CD4-positive, alpha-beta T cell (primary cell): ENCODE data around the gene REN. TPM values are rescaled to one million over a fixed set of nuclear protein-coding genes. Genes with fewer than 3 reads are reported as not detected.

Source experiments
- ATAC-seq: fragments of 200-7000 bp; cut with Tn5 transposase; one replicate; pipeline ENCODE4 v1.10.0; 2022; ENCODE audit warnings: mild to moderate bottlenecking; ENCODE audit not compliant: poor library complexity
- CTCF ChIA-PET: fragments of 350-600 bp; sonication (Branson Sonifier 250); formaldehyde crosslinking; loops from one replicate; lab custom pipeline; 2021; ENCODE audit warnings: antibody characterized with exemption, inconsistent platforms; lab: Charles Lee
- POLR2A ChIA-PET: fragments of 350-600 bp; sonication (Branson Sonifier 250); formaldehyde crosslinking; loops from one replicate; lab custom pipeline; 2021; ENCODE audit warnings: antibody characterized with exemption, inconsistent platforms; lab: Charles Lee
- DNase-seq, 14 experiments: peaks; one replicate each; pipeline ENCODE4 v3.0.0-alpha.2; 2013 to 2020; ENCODE audit warnings: mixed read lengths in 2 of 14
- H3K27ac ChIP-seq, 2 donors: one replicate each; pipeline versions ENCODE4 v1.5.1 to v1.7.0; 2013; ENCODE audit warnings: low read length in 2 of 2, low read depth in 1 of 2, mild to moderate bottlenecking in 1 of 2
- H3K27me3 ChIP-seq, 2 experiments: 1 replicate in 1 of 2; 2 replicates in 1 of 2; pipeline versions ENCODE4 v1.6.1 to v1.7.0; 2013; ENCODE audit warnings: low read length in 2 of 2, control low read depth in 1 of 2, mild to moderate bottlenecking in 1 of 2, moderate library complexity in 1 of 2; ENCODE audit not compliant: insufficient read depth in 2 of 2, control insufficient read depth in 1 of 2
- H3K36me3 ChIP-seq: one replicate; pipeline ENCODE4 v1.6.1; 2013; ENCODE audit warnings: low read length, control low read depth; ENCODE audit not compliant: insufficient read depth
- H3K4me1 ChIP-seq: one replicate; pipeline ENCODE4 v1.6.1; 2013; ENCODE audit warnings: low read length, control low read depth; ENCODE audit not compliant: insufficient read depth
- H3K4me3 ChIP-seq: one replicate; pipeline ENCODE4 v1.5.1; 2013; ENCODE audit warnings: mild to moderate bottlenecking, low read length, moderate library complexity
- H3K9me3 ChIP-seq, 2 experiments: 1 replicate in 1 of 2; 2 replicates in 1 of 2; pipeline versions ENCODE4 v1.6.1 to v1.7.0; 2013; ENCODE audit warnings: low read length in 2 of 2, mild to moderate bottlenecking in 2 of 2, control low read depth in 1 of 2, moderate library complexity in 1 of 2; ENCODE audit not compliant: control insufficient read depth in 1 of 2, insufficient read depth in 1 of 2
- H3K27ac Mint-ChIP-seq: one replicate; pipeline ENCODE4 v1.8.0; 2020; ENCODE audit warnings: mixed read lengths
- H3K27me3 Mint-ChIP-seq: one replicate; pipeline ENCODE4 v1.8.0; 2021; ENCODE audit warnings: mixed read lengths
- H3K36me3 Mint-ChIP-seq: one replicate; pipeline ENCODE4 v1.8.0; 2021; ENCODE audit warnings: low read depth, mixed read lengths
- H3K4me1 Mint-ChIP-seq: one replicate; pipeline ENCODE4 v1.8.0; 2021; ENCODE audit warnings: low read depth, mixed read lengths
- H3K4me3 Mint-ChIP-seq: one replicate; pipeline ENCODE4 v1.8.0; 2020; ENCODE audit warnings: mild to moderate bottlenecking, mixed read lengths
- H3K9me3 Mint-ChIP-seq: one replicate; pipeline ENCODE4 v1.8.0; 2020; ENCODE audit warnings: mixed read lengths
- intact Hi-C, 2 experiments: fragments of 100-400 bp; cut with DNase I in 1 of 2; cut with micrococcal nuclease in 1 of 2; formaldehyde crosslinking; loops; one replicate each; pipeline versions ENCODE4 v1.15.1 to v1.9.0; 2023 to 2025; cut with DNase I, micrococcal nuclease
- total RNA-seq, 174 experiments: library from RNA in 2 of 174; stranded (reverse) in 2 of 174; gene quantifications; one replicate each; pipeline ENCODE4 v1.2.3 and lab custom pipeline; 2021 to 2026
- TF ChIP-seq, protein P1 (sequence below): fragments of 200-600 bp; IDR thresholded peaks from one replicate; pipeline ENCODE4 v1.8.0; 2022; ENCODE audit warnings: antibody characterized with exemption, mild to moderate bottlenecking

The REN gene
- total RNA-seq, 2 experiments from 2014 or later, result not detected

- CTCF ChIA-PET, result no interaction called here
- ATAC-seq (no peak), DNase-seq (no peak)
- H3K4me1 Mint-ChIP-seq, result peaks cover 18% of the 10 kb centered on the region
- no peak overlapping the region for H3K4me3 ChIP-seq
- POLR2A ChIA-PET, result interaction anchor here (0.9 kb wide), 1 partner anchor 580 kb away, joined by 3 read pairs; no protein-coding TSS in a partner anchor
- peaks cover 7% of the 10 kb centered on the region for H3K4me1 ChIP-seq
- no peaks in the 10 kb centered on the region for H3K9me3 ChIP-seq
- no peak overlapping the region for H3K27ac ChIP-seq
- H3K9me3 Mint-ChIP-seq, result no peaks in the 10 kb centered on the region
- TF ChIP-seq, protein P1, sequence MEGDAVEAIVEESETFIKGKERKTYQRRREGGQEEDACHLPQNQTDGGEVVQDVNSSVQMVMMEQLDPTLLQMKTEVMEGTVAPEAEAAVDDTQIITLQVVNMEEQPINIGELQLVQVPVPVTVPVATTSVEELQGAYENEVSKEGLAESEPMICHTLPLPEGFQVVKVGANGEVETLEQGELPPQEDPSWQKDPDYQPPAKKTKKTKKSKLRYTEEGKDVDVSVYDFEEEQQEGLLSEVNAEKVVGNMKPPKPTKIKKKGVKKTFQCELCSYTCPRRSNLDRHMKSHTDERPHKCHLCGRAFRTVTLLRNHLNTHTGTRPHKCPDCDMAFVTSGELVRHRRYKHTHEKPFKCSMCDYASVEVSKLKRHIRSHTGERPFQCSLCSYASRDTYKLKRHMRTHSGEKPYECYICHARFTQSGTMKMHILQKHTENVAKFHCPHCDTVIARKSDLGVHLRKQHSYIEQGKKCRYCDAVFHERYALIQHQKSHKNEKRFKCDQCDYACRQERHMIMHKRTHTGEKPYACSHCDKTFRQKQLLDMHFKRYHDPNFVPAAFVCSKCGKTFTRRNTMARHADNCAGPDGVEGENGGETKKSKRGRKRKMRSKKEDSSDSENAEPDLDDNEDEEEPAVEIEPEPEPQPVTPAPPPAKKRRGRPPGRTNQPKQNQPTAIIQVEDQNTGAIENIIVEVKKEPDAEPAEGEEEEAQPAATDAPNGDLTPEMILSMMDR, result no peak
- H3K36me3 Mint-ChIP-seq, result no peaks in the 10 kb centered on the region
- no peak overlapping the region for H3K4me3 Mint-ChIP-seq
- no peaks in the 10 kb centered on the region for H3K36me3 ChIP-seq
- peaks cover 59% of the 10 kb centered on the region for H3K27me3 Mint-ChIP-seq
- H3K27ac Mint-ChIP-seq, result no peak overlapping the region
- H3K27me3 ChIP-seq, result peaks cover 5 to 9% of the 10 kb centered on the region in 2 experiments
- intact Hi-C loops, result loop anchor here in 1 of 2 experiments (5.0 kb wide), 1 partner anchor 157 kb away; no protein-coding TSS in a partner anchor
Observed at GRCh38 chr1:204205486-204205885, 39.3 kb upstream of the REN start.

- Mint-ChIP-seq H3K27me3 (peaks cover 59% of the 10 kb centered on the region), H3K27ac (no peak overlapping the region), H3K4me3 (no peak overlapping the region), H3K9me3 (no peaks in the 10 kb centered on the region), H3K36me3 (no peaks in the 10 kb centered on the region), H3K4me1 (peaks cover 18% of the 10 kb centered on the region)
- H3K4me3 ChIP-seq, result no peak overlapping the region
- H3K27ac ChIP-seq, result no peak overlapping the region
- no peaks in the 10 kb centered on the region for H3K36me3 ChIP-seq
- POLR2A ChIA-PET, result no interaction called here
- intact Hi-C loops, result loop anchor here in 1 of 2 experiments (5.0 kb wide), 1 partner anchor 157 kb away; no protein-coding TSS in a partner anchor
- H3K9me3 ChIP-seq, result no peaks in the 10 kb centered on the region
- H3K27me3 ChIP-seq, result peaks cover 5 to 9% of the 10 kb centered on the region in 2 experiments
- peaks cover 7% of the 10 kb centered on the region for H3K4me1 ChIP-seq
- peak in 1 of 14 experiments; percentile 22 for DNase-seq
- ATAC-seq, result peak; percentile 36
- CTCF ChIA-PET, result no interaction called here
- TF ChIP-seq, protein P1, result no peak
Observed at GRCh38 chr1:204204944-204205343, 38.8 kb upstream of the REN start.

DNA sequence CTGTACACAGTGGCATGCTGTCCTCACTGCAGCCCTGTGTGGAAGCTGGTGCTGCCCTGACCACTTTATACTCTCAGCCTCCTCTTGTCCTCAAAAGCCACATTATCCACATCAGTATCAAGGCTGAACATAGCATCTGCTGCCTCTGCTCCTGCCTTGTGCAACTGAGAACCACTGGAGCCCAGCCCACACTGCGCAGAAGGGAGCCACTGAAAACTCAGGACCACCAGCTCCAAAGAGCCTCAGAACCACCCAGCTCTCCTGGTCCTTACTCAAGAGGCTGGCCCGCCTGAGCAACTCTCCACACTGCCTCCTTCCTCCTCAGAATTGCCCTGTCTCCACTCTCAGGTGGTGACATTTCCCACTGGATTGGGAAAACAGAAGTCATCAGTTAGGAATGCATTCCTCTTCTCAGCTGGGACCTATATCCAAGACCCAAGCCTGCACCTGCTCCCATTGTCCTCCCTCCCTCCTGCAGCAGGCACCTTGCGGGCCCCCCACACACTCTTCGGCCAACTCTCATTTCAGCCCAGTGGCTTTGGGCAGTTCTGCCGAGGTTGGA is 37.1 kb upstream of the REN start:
- Histone ChIP-seq H3K4me1 (peaks cover 7% of the 10 kb centered on the region), H3K9me3 (no peaks in the 10 kb centered on the region), H3K36me3 (no peaks in the 10 kb centered on the region), H3K27me3 (peaks cover 5 to 9% of the 10 kb centered on the region in 2 experiments), H3K4me3 (no peak overlapping the region), H3K27ac (no peak overlapping the region)
- Mint-ChIP-seq H3K27ac (no peak overlapping the region), H3K4me1 (peaks cover 18% of the 10 kb centered on the region), H3K9me3 (no peaks in the 10 kb centered on the region), H3K36me3 (no peaks in the 10 kb centered on the region), H3K4me3 (no peak overlapping the region), H3K27me3 (peaks cover 58% of the 10 kb centered on the region)
- intact Hi-C loops, result no loop called here
- ChIA-PET POLR2A (no interaction called here), CTCF (no interaction called here)
- no peak for ATAC-seq
- TF ChIP-seq, protein P1, result no peak
- DNase-seq, result no peak
